Measurements from ENCODE around the gene HAGHL.

- TF ChIP-seq POLR2A (IDR thresholded peaks at IDR 0.05) (no peak), CTCF (IDR thresholded peaks at IDR 0.05) (no peak)
These were observed 40.9 kb downstream of the HAGHL start for GRCh38 chr16:767743-768235.
